GM19035 (cell line): Measurements from ENCODE around the gene RGS3.
A peak's percentile ranks its signal among the peaks of the same experiment; 100 is the strongest.

Source experiments
- ATAC-seq: cut with Tn5 transposase; IDR thresholded peaks from one replicate; pipeline ENCODE4 v1.9.1; 2021; ENCODE audit not compliant: unreplicated experiment

Gene RGS3

GRCh38 chr9:113597390-113598241, 134.1 kb downstream of the RGS3 start:
- no peak for ATAC-seq

GRCh38 chr9:113598451-113598850, 134.9 kb downstream of the RGS3 start:
- ATAC-seq, result no peak

GRCh38 chr9:113598883-113599282, 135.4 kb downstream of the RGS3 start:
- ATAC-seq, result no peak

GRCh38 chr9:113599646-113600022, 136.1 kb downstream of the RGS3 start:
- ATAC-seq, result no peak

- ATAC-seq, result no peak
These were observed 136.7 kb downstream of the RGS3 start for GRCh38 chr9:113600023-113600823.

- ATAC-seq, result no peak
These were observed 137.5 kb downstream of the RGS3 start for GRCh38 chr9:113600871-113601614.

- no peak for ATAC-seq
These were observed 138.1 kb downstream of the RGS3 start for GRCh38 chr9:113601656-113602055.

GRCh38 chr9:113602126-113603047, 138.9 kb downstream of the RGS3 start:
- ATAC-seq, result peak; percentile 55

GRCh38 chr9:113603048-113603375, 139.5 kb downstream of the RGS3 start:
- ATAC-seq, result no peak

GRCh38 chr9:113603773-113604172, 140.2 kb downstream of the RGS3 start:
- ATAC-seq, result no peak

GRCh38 chr9:113604393-113604792, 140.9 kb downstream of the RGS3 start:
- ATAC-seq, result no peak

- ATAC-seq, result no peak
These were observed 143.0 kb downstream of the RGS3 start for GRCh38 chr9:113606510-113606909.

- no peak for ATAC-seq
These were observed 144.7 kb downstream of the RGS3 start for GRCh38 chr9:113608082-113608685.

- ATAC-seq, result no peak
These were observed 146.2 kb downstream of the RGS3 start for GRCh38 chr9:113609562-113610318.

- ATAC-seq, result no peak
These were observed 148.1 kb downstream of the RGS3 start for GRCh38 chr9:113611461-113612215.

GRCh38 chr9:113612216-113612747, 148.8 kb downstream of the RGS3 start:
- ATAC-seq, result no peak

GRCh38 chr9:113612828-113613227, 149.3 kb downstream of the RGS3 start:
- no peak for ATAC-seq

GRCh38 chr9:113613815-113614413, 150.4 kb downstream of the RGS3 start:
- ATAC-seq, result no peak
